AG04449 (cell line): ENCODE data around the gene ZNF117.

Source experiments
- CTCF ChIA-PET: fragments of 350-600 bp; formaldehyde crosslinking; extraction: SDS; loops from one replicate; lab custom pipeline; 2021; ENCODE audit warnings: antibody characterized with exemption; lab: Yijun Ruan, JAX
- POLR2A ChIA-PET: fragments of 400-600, 350-600 bp; formaldehyde crosslinking; extraction: SDS; loops from one replicate; lab custom pipeline; 2020; ENCODE audit warnings: antibody characterized with exemption, inconsistent platforms; lab: Yijun Ruan, JAX
- DNase-seq: peaks from one replicate; pipeline ENCODE4 v3.0.0-alpha.2; 2010; ENCODE audit warnings: low read depth, low spot score
- H3K4me3 ChIP-seq: 2 replicates; pipeline ENCODE4 v1.5.1; 2011; ENCODE audit warnings: low read depth, mild to moderate bottlenecking, control low read depth, low read length
- CTCF ChIP-seq: IDR thresholded peaks from one replicate; pipeline ENCODE4 v1.5.1; 2011; ENCODE audit warnings: mild to moderate bottlenecking, moderate library complexity, low read length, control low read depth, inconsistent platforms; ENCODE audit not compliant: insufficient read depth; ENCODE audit errors: missing control alignments

The ZNF117 gene

GRCh38 chr7:64997927-64998391 is 7.1 kb upstream of the ZNF117 start:
- no peak for TF ChIP-seq CTCF
- DNase-seq: no peak
- ChIA-PET POLR2A (interaction anchor here (0.6 kb wide), 1 partner anchor 11 kb away, joined by 3 read pairs; no protein-coding TSS in a partner anchor), CTCF (no interaction called here)
- H3K4me3 ChIP-seq: no peak overlapping the region

- H3K4me3 ChIP-seq: no peak overlapping the region
- no peak for DNase-seq
- CTCF ChIA-PET: no interaction called here
- POLR2A ChIA-PET: interaction anchor here (0.6 kb wide), 1 partner anchor 10 kb away, joined by 3 read pairs; no protein-coding TSS in a partner anchor
- TF ChIP-seq CTCF: no peak
Observed at GRCh38 chr7:64997164-64997908, 6.5 kb upstream of the ZNF117 start.

GRCh38 chr7:64996305-64996704 is 5.5 kb upstream of the ZNF117 start:
- no peak overlapping the region for H3K4me3 ChIP-seq
- ChIA-PET POLR2A (no interaction called here), CTCF (no interaction called here)
- no peak for TF ChIP-seq CTCF
- DNase-seq: no peak

- TF ChIP-seq CTCF: no peak
- POLR2A ChIA-PET: no interaction called here
Observed at GRCh38 chr7:64993901-64994300, 3.1 kb upstream of the ZNF117 start.

GRCh38 chr7:64992971-64993370 is 2.1 kb upstream of the ZNF117 start:
- CTCF ChIA-PET: no interaction called here
- POLR2A ChIA-PET: no interaction called here
- TF ChIP-seq CTCF: no peak
- H3K4me3 ChIP-seq: no peak overlapping the region
- no peak for DNase-seq

More at GRCh38 chr7:64993901-64994300, 3.1 kb upstream of the ZNF117 start:
- CTCF ChIA-PET: no interaction called here
- DNase-seq: no peak
- H3K4me3 ChIP-seq: no peak overlapping the region

- POLR2A ChIA-PET: no interaction called here
- no peak overlapping the region for H3K4me3 ChIP-seq
- TF ChIP-seq CTCF: no peak
- no peak for DNase-seq
- CTCF ChIA-PET: no interaction called here
Observed at GRCh38 chr7:64990216-64990615, 620 bp downstream of the ZNF117 start.
